Ascending aorta (tissue), 2 donors: Measurements from ENCODE around the gene PLA2G2E. TPM values are rescaled to one million over a fixed set of nuclear protein-coding genes. Genes with fewer than 3 reads are reported as not detected.

Source experiments
- DNase-seq, 2 donors: peaks; one replicate each; pipeline ENCODE4 v3.0.0-alpha.2; 2019; ENCODE audit warnings: low spot score in 2 of 2
- H3K27ac ChIP-seq, 2 donors: fragments of 200-600 bp; sonication (generic); one replicate each; pipeline ENCODE4 v1.5.1; 2016 to 2017; ENCODE audit warnings: mild to moderate bottlenecking in 1 of 2
- H3K27me3 ChIP-seq: fragments of 200-600 bp; sonication (generic); one replicate; pipeline ENCODE4 v1.5.1; 2017
- H3K36me3 ChIP-seq, 2 donors: fragments of 200-600 bp; sonication (generic); one replicate each; pipeline ENCODE4 v1.5.1; 2016
- H3K4me1 ChIP-seq, 2 donors: fragments of 200-600 bp; sonication (generic); one replicate each; pipeline ENCODE4 v1.5.1; 2016 to 2017; ENCODE audit warnings: mild to moderate bottlenecking in 1 of 2
- H3K4me3 ChIP-seq, 2 donors: fragments of 200-600 bp; sonication (generic); one replicate each; pipeline ENCODE4 v1.5.1; 2016 to 2017; ENCODE audit warnings: mild to moderate bottlenecking in 1 of 2
- H3K9me3 ChIP-seq, 2 donors: fragments of 200-600 bp; sonication (generic); one replicate each; pipeline ENCODE4 v1.5.1; 2016
- intact Hi-C: fragments of 100-400 bp; cut with DNase I; formaldehyde crosslinking; loops from one replicate; pipeline ENCODE4 v1.15.1; 2023
- total RNA-seq: library from RNA; depleted of rRNA; stranded (reverse); fragments of >200 nt; gene quantifications from one replicate; pipeline ENCODE4 v1.1.0, GENCODE V29; 2016
- TF ChIP-seq, protein P1 (sequence below), 3 experiments: fragments of 200-600 bp in 2 of 3; fragments of 450-650 bp in 1 of 3; sonication (generic) in 2 of 3; IDR thresholded peaks; one replicate each; pipeline ENCODE4 v1.5.1; 2016 to 2019; ENCODE audit warnings: antibody characterized with exemption in 3 of 3, mild to moderate bottlenecking in 1 of 3, moderate library complexity in 1 of 3

Gene PLA2G2E
- total RNA-seq, 1 donor from 2014 or later: not detected

DNA sequence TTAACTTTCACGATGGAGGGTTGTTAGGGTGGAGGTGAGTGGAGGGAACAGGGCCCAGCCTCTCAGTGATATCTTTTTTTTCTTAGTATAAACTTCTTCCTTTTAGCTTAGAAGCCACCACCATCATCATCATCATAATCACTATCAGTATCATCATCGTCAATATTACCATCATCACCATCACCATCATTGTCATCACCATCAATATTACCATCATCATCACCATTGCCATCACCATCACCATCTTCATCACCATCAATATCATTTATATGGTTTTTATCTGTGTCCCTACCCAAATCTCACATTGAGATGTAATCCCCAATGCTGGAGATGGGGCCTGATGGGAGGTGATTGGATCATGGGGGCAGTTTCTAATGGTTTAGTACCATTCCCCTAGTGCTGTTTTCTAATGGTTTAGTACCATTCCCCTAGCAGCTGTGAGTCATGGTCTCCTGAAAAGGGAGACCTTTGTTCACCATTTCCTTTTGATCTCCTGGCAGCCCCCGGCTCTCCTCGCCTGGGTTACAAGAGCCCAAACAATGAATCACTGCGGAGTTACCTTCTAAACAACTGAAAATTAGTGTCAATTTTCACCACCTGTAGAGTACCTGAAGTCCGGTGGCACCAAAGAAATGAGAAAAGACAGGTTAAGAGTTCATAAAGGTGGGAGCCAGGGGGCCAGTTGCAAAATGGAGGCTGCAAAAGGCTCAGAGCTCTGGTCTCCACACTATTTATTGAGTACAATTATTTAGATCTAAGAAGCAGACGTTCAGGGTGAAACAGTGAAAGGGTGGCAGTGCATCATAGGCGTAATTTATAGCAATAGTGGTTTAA is 3.1 kb upstream of the PLA2G2E start:
- DNase-seq: no peak
- intact Hi-C loops: no loop called here
- Histone ChIP-seq H3K36me3 (no peaks in the 10 kb centered on the region), H3K27ac (no peak overlapping the region), H3K4me3 (no peak overlapping the region), H3K9me3 (peaks cover 0 to 3% of the 10 kb centered on the region in 2 donors), H3K27me3 (no peaks in the 10 kb centered on the region), H3K4me1 (no peaks in the 10 kb centered on the region)
- TF ChIP-seq, protein P1, sequence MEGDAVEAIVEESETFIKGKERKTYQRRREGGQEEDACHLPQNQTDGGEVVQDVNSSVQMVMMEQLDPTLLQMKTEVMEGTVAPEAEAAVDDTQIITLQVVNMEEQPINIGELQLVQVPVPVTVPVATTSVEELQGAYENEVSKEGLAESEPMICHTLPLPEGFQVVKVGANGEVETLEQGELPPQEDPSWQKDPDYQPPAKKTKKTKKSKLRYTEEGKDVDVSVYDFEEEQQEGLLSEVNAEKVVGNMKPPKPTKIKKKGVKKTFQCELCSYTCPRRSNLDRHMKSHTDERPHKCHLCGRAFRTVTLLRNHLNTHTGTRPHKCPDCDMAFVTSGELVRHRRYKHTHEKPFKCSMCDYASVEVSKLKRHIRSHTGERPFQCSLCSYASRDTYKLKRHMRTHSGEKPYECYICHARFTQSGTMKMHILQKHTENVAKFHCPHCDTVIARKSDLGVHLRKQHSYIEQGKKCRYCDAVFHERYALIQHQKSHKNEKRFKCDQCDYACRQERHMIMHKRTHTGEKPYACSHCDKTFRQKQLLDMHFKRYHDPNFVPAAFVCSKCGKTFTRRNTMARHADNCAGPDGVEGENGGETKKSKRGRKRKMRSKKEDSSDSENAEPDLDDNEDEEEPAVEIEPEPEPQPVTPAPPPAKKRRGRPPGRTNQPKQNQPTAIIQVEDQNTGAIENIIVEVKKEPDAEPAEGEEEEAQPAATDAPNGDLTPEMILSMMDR (IDR thresholded peaks at IDR 0.05): no peak

GRCh38 chr1:19925342-19926070 is 2.1 kb upstream of the PLA2G2E start:
- Histone ChIP-seq H3K27me3 (no peaks in the 10 kb centered on the region), H3K27ac (no peak overlapping the region), H3K4me1 (no peaks in the 10 kb centered on the region), H3K36me3 (no peaks in the 10 kb centered on the region), H3K9me3 (no peaks in the 10 kb centered on the region), H3K4me3 (no peak overlapping the region)
- intact Hi-C loops: no loop called here
- TF ChIP-seq, protein P1 (IDR thresholded peaks at IDR 0.05): no peak
- DNase-seq: no peak

DNA sequence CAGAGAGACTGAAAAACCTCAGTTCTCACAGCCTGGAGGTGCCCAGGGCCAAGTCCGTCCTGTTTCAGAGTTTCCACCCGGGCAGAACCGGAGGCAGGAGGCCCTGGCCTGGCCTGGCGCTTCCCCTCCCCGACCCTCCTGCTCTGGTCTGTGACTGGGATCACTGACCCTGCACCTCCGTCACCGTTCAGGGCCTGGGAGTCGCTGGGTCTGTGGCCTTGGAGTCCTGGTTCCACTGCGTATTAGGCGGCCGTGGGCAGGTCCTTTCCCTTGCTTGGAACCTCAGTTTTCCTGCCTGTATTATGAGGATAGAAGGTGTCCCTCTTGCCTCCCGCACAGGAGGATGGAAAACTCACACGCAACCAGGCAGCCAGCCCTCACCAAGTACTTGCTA is 533 bp upstream of the PLA2G2E start:
- TF ChIP-seq, protein P1 (IDR thresholded peaks at IDR 0.05): no peak
- Histone ChIP-seq H3K27ac (no peak overlapping the region), H3K4me1 (no peaks in the 10 kb centered on the region), H3K36me3 (no peaks in the 10 kb centered on the region), H3K4me3 (no peak overlapping the region), H3K27me3 (no peaks in the 10 kb centered on the region), H3K9me3 (no peaks in the 10 kb centered on the region)
- DNase-seq: no peak
- intact Hi-C loops: no loop called here

DNA sequence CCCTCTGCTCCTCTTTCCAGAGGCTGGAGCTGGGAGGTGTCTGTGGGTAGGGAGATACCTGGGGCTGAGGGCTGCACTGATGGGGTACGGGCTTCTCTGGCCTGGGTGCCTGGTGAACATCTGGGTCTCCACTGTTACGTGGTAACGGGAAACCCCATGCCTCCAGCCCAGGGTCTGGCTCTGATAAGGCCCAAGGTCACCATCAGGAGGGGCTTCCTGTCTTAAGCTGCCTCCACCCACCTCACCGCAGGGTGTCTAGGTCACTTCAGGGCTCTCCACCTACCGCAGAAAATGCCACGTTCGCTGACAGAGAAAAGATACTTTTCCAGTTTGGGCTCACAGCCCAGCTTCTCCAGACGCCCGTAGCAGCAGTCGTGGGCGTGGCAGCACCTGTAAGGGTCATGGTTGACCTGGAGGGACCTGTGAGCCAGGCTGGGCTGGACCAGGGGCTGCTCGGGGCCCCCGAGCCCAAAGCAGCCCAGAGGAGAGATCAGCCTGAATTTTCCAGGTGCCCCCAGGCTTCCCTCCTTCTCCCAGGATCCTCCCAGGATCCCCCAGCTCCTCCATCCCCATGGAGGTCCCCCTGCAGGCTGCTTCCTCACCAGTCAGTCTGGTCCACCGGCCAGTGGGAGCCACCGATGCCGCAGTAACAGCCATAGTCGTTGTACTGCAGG is 1.3 kb downstream of the PLA2G2E start:
- no peak for DNase-seq
- Histone ChIP-seq H3K27me3 (no peaks in the 10 kb centered on the region), H3K4me1 (no peaks in the 10 kb centered on the region), H3K4me3 (no peak overlapping the region), H3K27ac (no peak overlapping the region), H3K36me3 (no peaks in the 10 kb centered on the region), H3K9me3 (no peaks in the 10 kb centered on the region)
- intact Hi-C loops: no loop called here
- TF ChIP-seq, protein P1 (IDR thresholded peaks at IDR 0.05): no peak

DNA sequence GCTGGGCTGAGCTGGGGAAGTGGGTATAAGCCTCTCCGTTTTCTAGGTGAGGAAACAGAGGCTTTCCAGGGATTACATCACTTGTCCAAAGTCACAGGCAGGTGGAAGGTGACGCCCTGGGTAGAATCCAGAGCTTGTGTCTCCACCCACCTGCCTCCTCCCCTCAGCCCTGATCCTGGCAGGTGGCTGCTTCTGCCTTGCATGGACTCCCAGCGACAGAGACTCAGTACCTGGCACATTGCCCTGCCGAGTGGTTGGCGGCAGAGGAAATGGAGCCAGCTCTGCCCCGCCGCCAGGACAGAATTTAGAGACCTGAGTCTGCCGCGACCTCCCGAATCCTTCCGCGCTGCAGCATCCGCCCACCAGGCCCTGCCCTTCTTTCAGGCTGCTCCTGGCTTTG is 2.1 kb downstream of the PLA2G2E start:
- no peak for DNase-seq
- H3K4me3 ChIP-seq: no peak overlapping the region
- intact Hi-C loops: no loop called here
- no peaks in the 10 kb centered on the region for H3K9me3 ChIP-seq
- H3K27ac ChIP-seq: no peak overlapping the region
- no peaks in the 10 kb centered on the region for H3K27me3 ChIP-seq
- H3K4me1 ChIP-seq: no peaks in the 10 kb centered on the region
- TF ChIP-seq, protein P1 (IDR thresholded peaks at IDR 0.05): no peak
- H3K36me3 ChIP-seq: no peaks in the 10 kb centered on the region
